Body of pancreas (tissue), 4 donors: ENCODE data around the gene DAPP1.

ENCODE experiments used
- CTCF ChIP-seq, 7 experiments: fragments of 450-650 bp in 4 of 7; fragments of 200-600 bp in 3 of 7; sonication (generic) in 3 of 7; IDR thresholded peaks; one replicate each; pipeline ENCODE4 v1.5.1; 2016 to 2019; ENCODE audit warnings: antibody characterized with exemption in 7 of 7
- POLR2A ChIP-seq, 3 donors: fragments of 450-650 bp; IDR thresholded peaks; one replicate each; pipeline ENCODE4 v1.6.1; 2016; ENCODE audit warnings: antibody characterized with exemption in 3 of 3, mild to moderate bottlenecking in 2 of 3

- TF ChIP-seq CTCF (IDR thresholded peaks at IDR 0.05) (no peak), POLR2A (IDR thresholded peaks at IDR 0.05) (no peak)
Measured at GRCh38 chr4:99784842-99785241, 31.8 kb upstream of the DAPP1 start.
